Neural progenitor cell (in vitro differentiated cells): ENCODE results near the gene FCGBP. TPM values are rescaled to one million over a fixed set of nuclear protein-coding genes. Genes with fewer than 3 reads are reported as not detected.

Experiments
- DNase-seq: peaks from one replicate; pipeline ENCODE4 v3.0.0-alpha.2; 2016; ENCODE audit warnings: low spot score
- H2AFZ ChIP-seq: fragments of 200-600 bp; sonication (generic); replicated peaks from 2 replicates; pipeline ENCODE4 v1.6.1; 2016; ENCODE audit warnings: antibody characterized with exemption
- H3F3A ChIP-seq: fragments of 200-600 bp; sonication (generic); 2 replicates; pipeline ENCODE4 v1.6.1; 2016; ENCODE audit warnings: antibody characterized with exemption, low read depth
- H3K27ac ChIP-seq: fragments of 200-600 bp; sonication (generic); 2 replicates; pipeline ENCODE4 v1.5.1; 2016; ENCODE audit warnings: mild to moderate bottlenecking
- H3K27me3 ChIP-seq: fragments of 200-600 bp; sonication (generic); 2 replicates; pipeline ENCODE4 v1.6.1; 2016; ENCODE audit warnings: mild to moderate bottlenecking, moderate library complexity
- H3K36me3 ChIP-seq: fragments of 200-600 bp; sonication (generic); 2 replicates; pipeline ENCODE4 v1.5.1; 2016
- H3K4me1 ChIP-seq: fragments of 200-600 bp; sonication (generic); 2 replicates; pipeline ENCODE4 v1.6.1; 2016; ENCODE audit warnings: mixed run types
- H3K4me2 ChIP-seq: fragments of 200-600 bp; sonication (generic); 2 replicates; pipeline ENCODE4 v1.6.1; 2016
- H3K4me3 ChIP-seq: fragments of 200-600 bp; sonication (generic); 2 replicates; pipeline ENCODE4 v1.5.1; 2016
- H3K79me2 ChIP-seq: fragments of 200-600 bp; sonication (generic); 2 replicates; pipeline ENCODE4 v1.6.1; 2016; ENCODE audit warnings: low read depth
- H3K9ac ChIP-seq: fragments of 200-600 bp; sonication (generic); 2 replicates; pipeline ENCODE4 v1.6.1; 2016
- H3K9me3 ChIP-seq: fragments of 200-600 bp; sonication (generic); 2 replicates; pipeline ENCODE4 v1.5.1; 2016; ENCODE audit warnings: low read depth
- H4K20me1 ChIP-seq: fragments of 200-600 bp; sonication (generic); 2 replicates; pipeline ENCODE4 v1.6.1; 2016; ENCODE audit warnings: low read depth
- H3K27ac Mint-ChIP-seq: 3 replicates; pipeline ENCODE4 v1.8.0; 2021; ENCODE audit warnings: mixed read lengths
- H3K27me3 Mint-ChIP-seq: 2 replicates; pipeline ENCODE4 v1.8.0; 2022; ENCODE audit warnings: low read depth, mild to moderate bottlenecking, inconsistent platforms, moderate library complexity, mixed read lengths; ENCODE audit not compliant: insufficient read depth
- H3K36me3 Mint-ChIP-seq: 3 replicates; pipeline ENCODE4 v1.8.0; 2021; ENCODE audit warnings: mixed read lengths
- H3K4me1 Mint-ChIP-seq: 3 replicates; pipeline ENCODE4 v1.8.0; 2021; ENCODE audit warnings: mixed read lengths
- H3K4me3 Mint-ChIP-seq: 3 replicates; pipeline ENCODE4 v1.8.0; 2021; ENCODE audit warnings: mild to moderate bottlenecking, moderate library complexity, mixed read lengths
- H3K9me3 Mint-ChIP-seq: 3 replicates; pipeline ENCODE4 v1.8.0; 2020; ENCODE audit warnings: mixed read lengths
- CTCF ChIP-seq: fragments of 200-600 bp; sonication (generic); IDR thresholded peaks from 2 replicates; pipeline ENCODE4 v1.5.1; 2017; ENCODE audit warnings: antibody characterized with exemption, mild to moderate bottlenecking
- EZH2 ChIP-seq: fragments of 200-600 bp; sonication (generic); IDR thresholded peaks from 2 replicates; pipeline ENCODE4 v1.6.1; 2017; ENCODE audit warnings: antibody characterized with exemption, mild to moderate bottlenecking, moderate library complexity
- EZH2phosphoT487 ChIP-seq: fragments of 200-600 bp; sonication (generic); IDR thresholded peaks from 2 replicates; pipeline ENCODE4 v1.6.1; 2017; ENCODE audit warnings: antibody characterized with exemption
- total RNA-seq: library from RNA; depleted of rRNA; stranded (reverse); fragments of >200 nt; gene quantifications from 2 replicates; pipeline ENCODE4 v1.2.3, GENCODE V29; 2015; ENCODE audit warnings: low replicate concordance

FCGBP gene
- total RNA-seq, 1 donor from 2014 or later: 0.06 TPM

DNA sequence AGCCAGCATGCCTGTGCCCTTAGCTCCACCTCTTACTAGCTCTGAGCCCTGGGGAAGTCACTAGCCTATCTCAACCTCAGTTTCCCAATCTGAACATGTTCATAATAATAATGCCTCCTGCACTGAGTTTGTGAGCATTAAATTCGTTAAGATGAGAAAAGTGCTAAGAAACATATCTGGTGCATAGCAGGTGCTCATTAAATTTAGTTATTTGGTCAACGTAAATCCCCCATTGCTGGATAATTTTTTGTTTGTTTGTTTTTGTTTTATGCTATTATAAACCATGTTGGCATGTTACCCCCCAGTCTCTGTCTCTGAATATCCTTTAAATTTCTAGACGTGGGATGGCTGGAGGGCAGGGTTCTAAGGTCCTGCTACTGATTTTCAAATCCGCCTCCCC is 10.6 kb downstream of the FCGBP start:
- H3K4me1 ChIP-seq: no peaks in the 10 kb centered on the region
- H3K27me3 ChIP-seq: no peaks in the 10 kb centered on the region
- Mint-ChIP-seq H3K4me3 (no peak overlapping the region), H3K9me3 (no peaks in the 10 kb centered on the region), H3K27ac (no peak overlapping the region), H3K36me3 (no peaks in the 10 kb centered on the region), H3K4me1 (no peaks in the 10 kb centered on the region), H3K27me3 (peaks cover 13% of the 10 kb centered on the region)
- DNase-seq: no peak
- TF ChIP-seq EZH2 (no peak), CTCF (no peak), EZH2phosphoT487 (no peak)
- H3K36me3 ChIP-seq: no peaks in the 10 kb centered on the region
- no peak overlapping the region for H3K4me3 ChIP-seq
- no peak overlapping the region for H2AFZ ChIP-seq
- no peak overlapping the region for H3K9ac ChIP-seq
- H3K9me3 ChIP-seq: no peaks in the 10 kb centered on the region
- H3K4me2 ChIP-seq: no peak overlapping the region
- no peaks in the 10 kb centered on the region for H3K79me2 ChIP-seq
- H4K20me1 ChIP-seq: no peaks in the 10 kb centered on the region
- no peak overlapping the region for H3K27ac ChIP-seq
- H3F3A ChIP-seq: no peaks in the 10 kb centered on the region

DNA sequence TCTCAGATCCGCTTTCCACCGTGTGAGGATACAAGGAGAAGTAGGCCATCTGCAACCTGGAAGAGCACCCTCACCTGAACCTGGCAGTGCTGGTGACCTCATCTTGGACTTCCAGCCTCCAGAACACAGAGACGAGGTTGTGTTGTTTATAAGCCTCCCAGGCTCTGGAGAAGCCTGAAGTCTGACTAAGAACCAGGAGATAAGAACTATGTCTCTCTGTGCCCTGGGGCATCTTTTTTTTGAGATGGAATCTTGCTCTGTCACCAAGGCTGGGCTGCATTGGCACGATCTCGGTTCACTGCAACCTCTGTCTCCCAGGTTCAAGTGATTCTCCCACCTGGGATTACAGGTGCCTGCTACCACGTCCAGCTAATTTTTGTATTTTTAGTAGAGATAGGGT is 14.5 kb downstream of the FCGBP start:
- Histone ChIP-seq H3K9ac (no peak overlapping the region), H3K79me2 (no peaks in the 10 kb centered on the region), H3K4me3 (no peak overlapping the region), H3F3A (no peaks in the 10 kb centered on the region), H3K4me2 (no peak overlapping the region), H3K27ac (no peak overlapping the region), H3K4me1 (no peaks in the 10 kb centered on the region), H3K9me3 (no peaks in the 10 kb centered on the region), H3K27me3 (no peaks in the 10 kb centered on the region), H4K20me1 (no peaks in the 10 kb centered on the region), H2AFZ (no peak overlapping the region), H3K36me3 (no peaks in the 10 kb centered on the region)
- DNase-seq: no peak
- no peak overlapping the region for H3K27ac Mint-ChIP-seq
- peaks cover 14% of the 10 kb centered on the region for H3K27me3 Mint-ChIP-seq
- no peaks in the 10 kb centered on the region for H3K4me1 Mint-ChIP-seq
- H3K4me3 Mint-ChIP-seq: no peak overlapping the region
- no peak for TF ChIP-seq CTCF
- no peak for TF ChIP-seq EZH2phosphoT487
- TF ChIP-seq EZH2: no peak
- H3K9me3 Mint-ChIP-seq: no peaks in the 10 kb centered on the region
- H3K36me3 Mint-ChIP-seq: no peaks in the 10 kb centered on the region

GRCh38 chr19:39918183-39918651 is 16.2 kb downstream of the FCGBP start:
- Histone ChIP-seq H4K20me1 (no peaks in the 10 kb centered on the region), H2AFZ (no peak overlapping the region), H3K4me2 (no peak overlapping the region), H3K4me1 (no peaks in the 10 kb centered on the region), H3F3A (no peaks in the 10 kb centered on the region), H3K4me3 (no peak overlapping the region), H3K9ac (no peak overlapping the region), H3K79me2 (no peaks in the 10 kb centered on the region), H3K9me3 (no peaks in the 10 kb centered on the region), H3K36me3 (no peaks in the 10 kb centered on the region), H3K27ac (no peak overlapping the region), H3K27me3 (no peaks in the 10 kb centered on the region)
- Mint-ChIP-seq H3K9me3 (no peaks in the 10 kb centered on the region), H3K4me3 (no peak overlapping the region), H3K4me1 (no peaks in the 10 kb centered on the region), H3K36me3 (no peaks in the 10 kb centered on the region), H3K27ac (no peak overlapping the region), H3K27me3 (peaks cover 9% of the 10 kb centered on the region)
- TF ChIP-seq EZH2phosphoT487: no peak
- TF ChIP-seq CTCF: no peak
- no peak for TF ChIP-seq EZH2
- no peak for DNase-seq
